Mesenchymal stem cell (in vitro differentiated cells and primary cell): ENCODE measurements around the gene RGPD3.
"Not testable (repeated sequence)": the region's sequence is repeated elsewhere in the genome, so short reads cannot be mapped to it uniquely, and the experiment has no call there.

Source experiments
- DNase-seq: peaks from one replicate; pipeline ENCODE4 v3.0.0-alpha.2; 2013
- H2AFZ ChIP-seq: one replicate; pipeline ENCODE4 v1.6.1; 2013; ENCODE audit warnings: low read depth, mild to moderate bottlenecking, control low read depth, inconsistent platforms, low read length, moderate library complexity
- H2AK5ac ChIP-seq: 2 replicates; pipeline ENCODE4 v1.6.1; 2013; ENCODE audit warnings: low read length, moderate library complexity, mild to moderate bottlenecking, inconsistent platforms; ENCODE audit not compliant: severe bottlenecking
- H2BK120ac ChIP-seq: one replicate; pipeline ENCODE4 v1.6.1; 2013; ENCODE audit warnings: low read depth, mild to moderate bottlenecking, inconsistent platforms, low read length, moderate library complexity
- H2BK12ac ChIP-seq, 2 experiments: one replicate each; pipeline ENCODE4 v1.6.1; 2013; ENCODE audit warnings: inconsistent platforms in 2 of 2, low read length in 2 of 2, mild to moderate bottlenecking in 2 of 2, moderate library complexity in 2 of 2, control low read depth in 1 of 2
- H2BK15ac ChIP-seq: one replicate; pipeline ENCODE4 v1.6.1; 2013; ENCODE audit warnings: mild to moderate bottlenecking, low read depth, inconsistent platforms; ENCODE audit not compliant: poor library complexity, severe bottlenecking
- H2BK5ac ChIP-seq: 2 replicates; pipeline ENCODE4 v1.6.1; 2013; ENCODE audit warnings: low read depth, mild to moderate bottlenecking, low read length, control low read depth, inconsistent platforms; ENCODE audit not compliant: poor library complexity, severe bottlenecking
- H3K14ac ChIP-seq, 2 experiments: one replicate each; pipeline ENCODE4 v1.6.1; 2013; ENCODE audit warnings: inconsistent platforms in 2 of 2, low read length in 2 of 2, control low read depth in 1 of 2, mild to moderate bottlenecking in 1 of 2, moderate library complexity in 1 of 2
- H3K18ac ChIP-seq, 2 experiments: one replicate each; pipeline ENCODE4 v1.6.1; 2013; ENCODE audit warnings: inconsistent platforms in 2 of 2, low read length in 2 of 2, control low read depth in 1 of 2, low read depth in 1 of 2, mild to moderate bottlenecking in 1 of 2
- H3K23ac ChIP-seq, 2 experiments: one replicate each; pipeline ENCODE4 v1.6.1; 2013; ENCODE audit warnings: inconsistent platforms in 2 of 2, low read length in 2 of 2, mild to moderate bottlenecking in 2 of 2, moderate library complexity in 2 of 2, control low read depth in 1 of 2
- H3K27ac ChIP-seq: 2 replicates; pipeline ENCODE4 v1.5.1; 2013; ENCODE audit warnings: mild to moderate bottlenecking, moderate library complexity, low read length, control low read depth, inconsistent platforms; ENCODE audit not compliant: poor library complexity, severe bottlenecking
- H3K27me3 ChIP-seq, 2 experiments: 2 replicates each; pipeline versions ENCODE4 v1.6.1 to v1.7.0; 2013; ENCODE audit warnings: low read length in 2 of 2, mild to moderate bottlenecking in 2 of 2, moderate library complexity in 2 of 2, control low read depth in 1 of 2, inconsistent platforms in 1 of 2; ENCODE audit not compliant: control insufficient read depth in 1 of 2, insufficient read depth in 1 of 2
- H3K36me3 ChIP-seq, 2 experiments: 2 replicates each; pipeline versions ENCODE4 v1.6.1 to v1.7.0; 2013; ENCODE audit warnings: low read length in 2 of 2, control low read depth in 1 of 2, inconsistent platforms in 1 of 2, low read depth in 1 of 2, mild to moderate bottlenecking in 1 of 2; ENCODE audit not compliant: insufficient read depth in 2 of 2, control insufficient read depth in 1 of 2
- H3K4ac ChIP-seq, 2 experiments: one replicate each; pipeline ENCODE4 v1.6.1; 2013; ENCODE audit warnings: inconsistent platforms in 2 of 2, low read length in 2 of 2, mild to moderate bottlenecking in 2 of 2, moderate library complexity in 2 of 2, control low read depth in 1 of 2, low read depth in 1 of 2
- H3K4me1 ChIP-seq: 2 replicates; pipeline ENCODE4 v1.6.1; 2013; ENCODE audit warnings: low read depth, low read length, control low read depth; ENCODE audit not compliant: control insufficient read depth, insufficient read depth
- H3K4me2 ChIP-seq: 2 replicates; pipeline ENCODE4 v1.6.1; 2013; ENCODE audit warnings: low read length, mild to moderate bottlenecking, inconsistent platforms; ENCODE audit not compliant: poor library complexity, severe bottlenecking
- H3K4me3 ChIP-seq, 2 experiments: 2 replicates each; pipeline versions ENCODE4 v1.5.1 to v1.7.0; 2013; ENCODE audit warnings: low read length in 2 of 2, mild to moderate bottlenecking in 2 of 2, control low read depth in 1 of 2, low read depth in 1 of 2; ENCODE audit not compliant: insufficient read depth in 1 of 2
- H3K79me1 ChIP-seq: replicated peaks from 2 replicates; pipeline ENCODE4 v1.6.1; 2013; ENCODE audit warnings: mild to moderate bottlenecking, control low read depth, low read length, inconsistent platforms; ENCODE audit not compliant: poor library complexity, severe bottlenecking
- H3K9ac ChIP-seq: 2 replicates; pipeline ENCODE4 v1.7.0; 2013; ENCODE audit warnings: mild to moderate bottlenecking, low read length, moderate library complexity
- H3K9me3 ChIP-seq: 2 replicates; pipeline ENCODE4 v1.7.0; 2013; ENCODE audit warnings: mild to moderate bottlenecking, low read length; ENCODE audit not compliant: control insufficient read depth
- H4K8ac ChIP-seq: one replicate; pipeline ENCODE4 v1.6.1; 2013; ENCODE audit warnings: inconsistent platforms, mild to moderate bottlenecking, low read length, moderate library complexity
- H4K91ac ChIP-seq: one replicate; pipeline ENCODE4 v1.6.1; 2013; ENCODE audit warnings: mild to moderate bottlenecking, low read length, inconsistent platforms
- WGBS: methylation state at CpG from one replicate; pipeline ENCODE4 v1.1.7; 2013; ENCODE audit warnings: mixed read lengths; 5-methylcytosine and 5-hydroxymethylcytosine counted together

RGPD3 gene

DNA sequence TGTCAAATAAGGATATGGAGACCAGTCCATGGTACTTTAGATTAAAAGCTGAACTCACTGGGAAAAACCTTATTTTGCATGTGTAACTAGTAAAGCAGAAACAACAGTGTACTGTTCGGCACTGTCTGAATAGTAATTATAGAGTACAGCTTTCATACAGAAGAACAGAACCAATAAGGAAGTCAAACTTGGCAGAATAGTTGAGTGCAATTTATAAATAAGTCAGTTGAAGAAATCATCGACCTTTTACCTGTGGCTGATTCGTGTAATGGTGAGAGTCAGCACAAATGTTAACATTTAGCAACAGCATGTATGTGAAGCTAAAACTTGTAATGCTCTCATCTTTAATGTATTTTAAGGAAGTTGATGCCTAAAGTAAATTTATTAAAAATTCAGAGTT, 99.0 kb downstream of the RGPD3 start:
- WGBS, result no CpG with 5 or more reads among the region's 3 CpGs

DNA sequence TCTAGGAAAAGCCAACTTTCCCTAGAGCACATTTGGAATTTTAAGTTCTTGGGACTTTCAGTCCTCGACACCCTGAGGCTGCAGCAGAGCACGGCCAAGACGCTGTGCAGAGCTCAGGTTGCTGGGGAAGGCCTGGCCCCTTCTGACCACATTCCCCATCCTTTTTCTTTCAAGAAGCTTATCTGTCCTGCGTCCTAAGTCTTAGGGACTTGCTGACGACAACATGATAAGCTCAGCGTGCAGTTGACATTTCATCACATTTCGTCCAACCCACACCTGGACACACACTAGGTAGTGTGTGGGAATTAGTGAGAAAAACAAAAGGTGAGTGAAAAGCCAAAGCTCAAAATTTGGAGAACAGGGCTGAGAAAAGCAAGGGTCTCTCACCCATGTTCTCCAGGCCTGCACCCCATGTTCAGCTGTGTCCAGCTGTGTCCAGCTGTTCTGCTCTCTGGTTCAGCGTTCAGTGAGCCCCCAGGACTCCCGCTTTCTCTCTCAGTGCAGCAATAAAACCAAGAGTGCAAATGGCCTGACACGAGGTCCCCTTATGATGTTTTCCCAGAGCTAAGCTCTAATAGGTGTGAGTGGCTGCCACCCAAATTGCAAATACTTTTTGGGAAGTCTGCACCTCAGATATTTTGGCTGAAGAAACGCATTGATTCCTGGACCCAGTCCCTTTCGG, 101.9 kb downstream of the RGPD3 start:
- Histone ChIP-seq H2BK120ac (no peak overlapping the region), H3K9me3 (no peaks in the 10 kb centered on the region), H3K9ac (no peak overlapping the region), H3K23ac (no peak overlapping the region), H2BK5ac (no peak overlapping the region), H2BK15ac (no peak overlapping the region), H2AFZ (no peak overlapping the region), H3K36me3 (no peaks in the 10 kb centered on the region), H4K8ac (no peak overlapping the region), H3K27ac (no peak overlapping the region), H3K4me1 (no peaks in the 10 kb centered on the region), H2AK5ac (no peak overlapping the region), H3K4me3 (no peak overlapping the region), H2BK12ac (no peak overlapping the region), H4K91ac (no peak overlapping the region), H3K79me1 (no peaks in the 10 kb centered on the region), H3K4me2 (no peak overlapping the region), H3K14ac (no peak overlapping the region), H3K4ac (no peak overlapping the region), H3K27me3 (no peaks in the 10 kb centered on the region), H3K18ac (no peak overlapping the region)
- WGBS, result 75% methylated on average over 8 of the region's 12 CpGs
- DNase-seq, result no peak

More for the DNA sequence above, 99.0 kb downstream of the RGPD3 start:
- not testable (repeated sequence) for H2AFZ ChIP-seq, H3K36me3 ChIP-seq, H3K27ac ChIP-seq, H3K9ac ChIP-seq, H3K27me3 ChIP-seq, H3K18ac ChIP-seq, H3K14ac ChIP-seq, H3K79me1 ChIP-seq, H4K91ac ChIP-seq, H3K4me1 ChIP-seq, H3K4me2 ChIP-seq, H3K4me3 ChIP-seq, H2AK5ac ChIP-seq, DNase-seq, H4K8ac ChIP-seq, H3K4ac ChIP-seq, H3K23ac ChIP-seq, H3K9me3 ChIP-seq, H2BK15ac ChIP-seq, H2BK120ac ChIP-seq, H2BK5ac ChIP-seq, H2BK12ac ChIP-seq

DNA sequence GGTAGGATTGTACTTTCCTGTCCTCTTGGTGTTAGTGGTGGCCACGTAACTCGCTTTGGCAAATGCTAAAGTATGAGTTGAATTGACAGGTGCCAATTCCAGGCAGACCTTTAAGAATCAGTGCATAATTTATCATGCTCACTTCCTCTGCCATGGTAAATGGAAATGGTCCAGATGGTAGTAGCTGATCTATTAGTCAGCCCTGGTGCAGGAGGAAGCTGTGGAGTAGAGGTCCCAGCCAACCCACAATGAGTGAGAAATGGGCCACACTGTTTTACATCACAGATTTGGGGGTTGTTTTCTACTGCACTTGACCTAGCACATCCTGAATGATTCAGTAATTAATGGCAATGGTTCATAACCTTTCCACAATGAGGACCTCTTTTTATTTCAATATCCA, 104.4 kb downstream of the RGPD3 start:
- H3K9ac ChIP-seq, result no peak overlapping the region
- H4K8ac ChIP-seq, result no peak overlapping the region
- no peak overlapping the region for H2BK15ac ChIP-seq
- no peak overlapping the region for H3K4me2 ChIP-seq
- 58% methylated on average over 2 of the region's 2 CpGs for WGBS
- H3K4me3 ChIP-seq, result no peak overlapping the region
- no peak overlapping the region for H3K27ac ChIP-seq
- H3K4ac ChIP-seq, result no peak overlapping the region
- H3K23ac ChIP-seq, result no peak overlapping the region
- no peak overlapping the region for H2BK12ac ChIP-seq
- peaks cover 0 to under 1% of the 10 kb centered on the region in 2 experiments for H3K27me3 ChIP-seq
- no peak overlapping the region for H4K91ac ChIP-seq
- H3K14ac ChIP-seq, result no peak overlapping the region
- H3K4me1 ChIP-seq, result no peaks in the 10 kb centered on the region
- H3K79me1 ChIP-seq, result no peaks in the 10 kb centered on the region
- H3K9me3 ChIP-seq, result no peaks in the 10 kb centered on the region
- no peak overlapping the region for H2AFZ ChIP-seq
- no peak overlapping the region for H2AK5ac ChIP-seq
- DNase-seq, result no peak
- H3K18ac ChIP-seq, result no peak overlapping the region
- H3K36me3 ChIP-seq, result no peaks in the 10 kb centered on the region
- H2BK5ac ChIP-seq, result no peak overlapping the region
- no peak overlapping the region for H2BK120ac ChIP-seq

DNA sequence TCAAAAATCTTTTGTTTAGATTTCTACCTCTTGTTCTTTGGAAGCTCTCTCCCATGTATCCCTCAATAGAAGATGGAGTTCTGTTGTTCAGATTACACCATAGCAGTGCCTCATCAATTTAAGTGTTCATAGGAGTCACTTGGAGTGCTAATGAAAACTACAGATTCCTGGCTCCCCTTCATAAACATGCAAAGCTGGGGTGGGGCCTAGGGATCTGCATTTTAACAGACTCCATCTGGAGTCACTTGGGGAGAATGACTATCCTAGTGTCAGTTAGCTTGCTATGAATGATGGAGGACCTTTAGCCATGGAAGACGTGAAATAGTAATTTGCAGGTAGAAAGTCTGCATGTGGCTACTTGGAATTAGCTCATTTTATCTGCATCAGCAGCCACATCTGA, 105.4 kb downstream of the RGPD3 start:
- peaks cover 0 to 3% of the 10 kb centered on the region in 2 experiments for H3K27me3 ChIP-seq
- H2AFZ ChIP-seq, result no peak overlapping the region
- no peaks in the 10 kb centered on the region for H3K36me3 ChIP-seq
- no peak overlapping the region for H4K8ac ChIP-seq
- H3K9me3 ChIP-seq, result no peaks in the 10 kb centered on the region
- no peak overlapping the region for H2BK5ac ChIP-seq
- H4K91ac ChIP-seq, result no peak overlapping the region
- H3K4me2 ChIP-seq, result no peak overlapping the region
- no peak overlapping the region for H3K4me3 ChIP-seq
- no peaks in the 10 kb centered on the region for H3K79me1 ChIP-seq
- no peak overlapping the region for H2BK12ac ChIP-seq
- no peak overlapping the region for H3K4ac ChIP-seq
- H3K4me1 ChIP-seq, result no peaks in the 10 kb centered on the region
- no peak for DNase-seq
- H3K14ac ChIP-seq, result no peak overlapping the region
- no peak overlapping the region for H2AK5ac ChIP-seq
- no peak overlapping the region for H2BK120ac ChIP-seq
- no peak overlapping the region for H3K18ac ChIP-seq
- H2BK15ac ChIP-seq, result no peak overlapping the region
- H3K27ac ChIP-seq, result no peak overlapping the region
- H3K23ac ChIP-seq, result no peak overlapping the region
- H3K9ac ChIP-seq, result no peak overlapping the region
- WGBS, result 0% methylated on average over 1 of the region's 1 CpG
